ENCODE data around the gene APOBEC3C.
"Not testable (repeated sequence)": the region's sequence is repeated elsewhere in the genome, so short reads cannot be mapped to it uniquely, and the experiment has no call there.

The APOBEC3C gene

DNA sequence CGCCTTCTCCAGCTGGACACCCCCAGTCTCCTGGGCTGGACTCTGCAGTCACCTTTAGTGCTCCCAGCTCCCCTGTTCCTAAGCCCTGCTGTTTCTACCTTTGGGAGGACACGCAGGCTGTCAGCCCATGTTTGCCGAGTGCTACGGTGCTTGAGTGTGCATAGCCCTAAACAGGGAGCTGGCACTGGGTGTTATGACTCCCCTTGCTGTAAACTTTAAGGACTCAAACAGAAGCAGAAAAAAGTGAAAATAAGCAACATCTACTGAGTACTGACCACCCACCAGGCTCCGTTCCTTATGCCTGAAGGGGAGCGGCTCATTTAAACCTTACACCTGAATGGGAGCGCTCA is 39.3 kb upstream of the APOBEC3C start:
- no peak for ATAC-seq
- Mint-ChIP-seq H3K36me3 (no peaks in the 10 kb centered on the region), H3K9me3 (no peaks in the 10 kb centered on the region), H3K4me3 (no peak overlapping the region), H3K4me1 (no peaks in the 10 kb centered on the region), H3K27ac (no peak overlapping the region), H3K27me3 (peaks cover 11% of the 10 kb centered on the region)

DNA sequence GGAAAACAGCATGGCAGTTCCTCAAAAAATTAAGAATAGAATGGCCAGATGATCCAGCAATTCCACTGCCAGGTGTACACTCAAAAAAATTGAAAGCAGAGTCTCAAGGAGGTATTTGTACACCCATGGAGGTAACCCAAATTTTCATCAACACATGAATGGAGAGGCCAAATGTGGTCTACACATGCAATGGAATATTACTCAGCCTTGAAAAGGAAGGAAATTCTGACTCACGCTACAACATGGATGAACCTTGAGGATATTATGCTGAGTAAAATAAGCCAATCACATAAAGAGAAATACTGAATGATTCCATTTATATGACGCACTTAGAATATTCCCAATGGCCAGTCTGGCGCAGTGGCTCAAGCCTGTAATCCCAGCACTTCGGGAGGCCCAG is 36.8 kb upstream of the APOBEC3C start:
- H3K4me3 Mint-ChIP-seq, ATAC-seq, H3K9me3 Mint-ChIP-seq, H3K36me3 Mint-ChIP-seq, H3K27me3 Mint-ChIP-seq, H3K27ac Mint-ChIP-seq: not testable (repeated sequence)
- H3K4me1 Mint-ChIP-seq = peaks cover 11% of the 10 kb centered on the region

DNA sequence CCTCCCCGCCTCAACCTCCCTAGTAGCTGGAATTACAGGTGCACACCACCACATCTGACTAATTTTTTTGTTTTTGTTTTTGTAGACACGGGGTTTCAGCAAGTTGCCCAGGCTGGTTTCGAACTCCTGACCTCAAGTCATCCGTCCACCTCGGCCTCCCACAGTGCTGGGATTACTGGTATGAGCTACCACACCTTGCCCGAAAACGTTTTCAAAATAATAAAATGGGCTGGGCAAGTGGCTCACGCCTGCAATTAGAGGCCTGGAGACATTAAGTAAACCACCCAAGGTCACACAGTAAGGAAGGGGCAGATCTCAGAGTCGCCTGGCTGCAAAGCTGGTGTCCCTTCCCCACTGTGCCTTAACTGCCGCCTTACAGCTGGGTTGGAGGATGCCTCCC is 33.5 kb upstream of the APOBEC3C start:
- not testable (repeated sequence) for ATAC-seq, H3K27me3 Mint-ChIP-seq, H3K36me3 Mint-ChIP-seq, H3K9me3 Mint-ChIP-seq, H3K27ac Mint-ChIP-seq, H3K4me3 Mint-ChIP-seq
- peaks cover 27% of the 10 kb centered on the region for H3K4me1 Mint-ChIP-seq

DNA sequence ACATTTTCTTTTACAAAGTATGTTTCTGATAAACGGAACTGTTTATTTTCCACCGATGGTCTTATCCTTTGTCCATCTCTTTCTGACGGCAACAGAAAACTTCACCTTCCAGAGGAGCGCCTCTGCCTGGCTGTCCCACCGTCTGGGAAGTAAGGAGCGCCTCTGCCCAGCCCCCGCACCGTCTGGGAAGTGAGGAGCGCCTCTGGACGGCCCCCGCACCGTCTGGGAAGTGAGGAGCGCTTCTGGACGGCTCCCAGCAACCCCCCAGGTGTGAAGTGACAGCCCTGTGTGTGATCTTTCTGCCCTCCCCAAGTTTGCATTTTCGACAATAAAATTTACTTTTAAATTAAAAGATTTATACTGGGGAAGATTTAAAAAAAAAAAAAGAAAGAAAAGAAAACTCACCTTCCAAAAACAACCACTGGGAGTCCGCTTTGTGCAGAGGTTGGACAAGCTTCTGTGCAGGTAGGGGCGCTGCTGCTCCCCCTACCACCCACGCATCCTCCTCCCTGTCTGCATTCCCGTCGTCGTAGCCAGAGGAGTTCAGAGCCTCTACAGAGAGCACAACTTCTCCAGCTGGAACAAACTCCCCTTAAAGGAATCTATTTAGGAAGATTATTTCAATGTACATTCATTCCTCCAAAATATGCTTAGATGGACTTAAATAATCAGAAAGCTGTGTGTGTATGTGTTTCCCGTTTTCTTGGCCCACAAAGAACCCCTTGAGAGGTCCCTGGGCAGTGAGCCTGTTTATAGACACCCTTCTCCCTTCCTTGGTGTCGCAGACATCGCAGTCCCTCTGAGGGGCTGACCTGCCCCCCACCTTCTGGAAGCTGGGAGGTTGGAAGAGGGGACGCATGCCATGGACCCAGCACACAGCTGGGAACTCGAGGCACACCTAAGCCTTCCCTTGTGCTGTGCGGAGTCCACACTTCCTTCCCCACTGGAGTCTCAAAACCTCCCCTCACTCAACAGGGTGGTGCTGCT is 32.8 kb upstream of the APOBEC3C start:
- H3K27ac Mint-ChIP-seq = peak overlapping the region; percentile 88
- ATAC-seq = no peak
- peak overlapping the region; percentile 90 for H3K4me3 Mint-ChIP-seq
- no peaks in the 10 kb centered on the region for H3K36me3 Mint-ChIP-seq
- no peaks in the 10 kb centered on the region for H3K9me3 Mint-ChIP-seq
- no peaks in the 10 kb centered on the region for H3K27me3 Mint-ChIP-seq
- H3K4me1 Mint-ChIP-seq = peaks cover 31% of the 10 kb centered on the region

DNA sequence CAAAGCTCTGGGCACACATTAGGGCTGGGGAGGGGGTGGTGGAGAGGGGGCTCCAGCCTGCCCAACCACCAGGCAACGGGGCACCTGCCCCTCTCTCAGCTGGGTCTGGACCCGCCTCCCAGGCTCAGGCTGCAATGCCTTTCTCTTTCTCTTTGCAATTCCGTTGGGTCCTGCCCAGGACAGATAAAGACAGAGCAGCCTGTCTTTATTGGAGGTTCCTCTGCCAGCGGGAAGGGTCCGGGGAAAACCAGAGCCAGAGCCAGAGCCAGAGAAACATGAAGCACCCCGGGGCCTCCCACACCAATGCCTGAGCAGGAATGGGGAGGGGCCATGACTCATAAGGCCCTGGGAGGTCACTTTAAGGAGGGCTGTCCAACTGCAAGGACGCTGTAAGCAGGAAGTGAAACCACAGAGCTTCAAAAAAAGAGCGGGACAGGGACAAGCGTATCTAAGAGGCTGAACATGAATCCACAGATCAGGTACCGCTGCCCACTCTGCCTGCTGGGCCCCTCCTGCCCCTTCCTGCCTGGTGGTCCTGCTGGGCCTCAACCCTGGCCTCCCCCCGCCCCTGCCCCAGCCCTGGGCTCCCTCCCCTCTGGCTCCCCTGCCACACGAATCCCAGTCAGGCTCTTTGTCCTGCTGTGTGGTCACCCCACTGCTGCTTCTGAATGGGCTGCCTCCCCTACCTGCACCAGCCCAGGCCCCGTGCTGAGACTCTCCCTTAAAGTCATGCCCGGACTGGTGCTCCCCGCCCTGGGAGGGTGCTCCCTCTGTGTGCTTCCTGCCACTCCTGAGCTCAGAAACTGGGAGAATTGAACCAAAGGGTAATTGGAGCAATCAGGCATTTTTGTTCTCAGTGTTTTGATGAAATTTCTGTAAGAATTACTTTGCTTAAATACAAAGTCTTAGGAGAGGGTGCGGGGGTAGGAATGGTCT is 31.8 kb upstream of the APOBEC3C start, which contains the start of gene APOBEC3B:
Gene APOBEC3B (plus strand): TSS at position 356 of the 936 bp plus-strand sequence. CDS start 107 bp downstream, at position 463.
- Mint-ChIP-seq H3K9me3 (no peaks in the 10 kb centered on the region), H3K4me1 (peaks cover 31% of the 10 kb centered on the region), H3K27me3 (no peaks in the 10 kb centered on the region), H3K4me3 (peak within 1 kb of the TSS; percentile 90), H3K36me3 (no peaks in the 10 kb centered on the region), H3K27ac (peak within 1 kb of the TSS; percentile 88)
- peak; percentile 87 for ATAC-seq

DNA sequence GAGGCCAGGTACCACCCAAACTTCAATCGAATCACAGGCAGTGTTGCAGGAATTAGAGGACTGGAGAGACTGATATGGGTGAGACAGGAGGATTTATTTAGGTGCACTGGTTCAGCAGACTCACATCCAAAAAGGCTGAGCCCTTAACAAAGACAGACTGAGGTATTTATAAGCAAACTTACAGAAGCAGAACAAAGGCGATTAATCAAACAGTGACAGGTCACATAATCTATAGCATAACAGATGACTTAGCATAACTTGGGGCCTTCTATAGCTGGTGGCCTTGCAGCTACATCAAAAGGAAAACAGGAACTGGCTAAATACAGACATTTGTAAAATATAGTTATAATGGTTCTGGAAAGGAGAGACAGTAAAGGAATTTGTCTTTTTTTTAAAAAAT is 29.8 kb upstream of the APOBEC3C start:
- Mint-ChIP-seq H3K4me3 (no peak overlapping the region), H3K9me3 (no peaks in the 10 kb centered on the region), H3K4me1 (peaks cover 42% of the 10 kb centered on the region), H3K27ac (no peak overlapping the region), H3K36me3 (no peaks in the 10 kb centered on the region), H3K27me3 (no peaks in the 10 kb centered on the region)
- no peak for ATAC-seq

DNA sequence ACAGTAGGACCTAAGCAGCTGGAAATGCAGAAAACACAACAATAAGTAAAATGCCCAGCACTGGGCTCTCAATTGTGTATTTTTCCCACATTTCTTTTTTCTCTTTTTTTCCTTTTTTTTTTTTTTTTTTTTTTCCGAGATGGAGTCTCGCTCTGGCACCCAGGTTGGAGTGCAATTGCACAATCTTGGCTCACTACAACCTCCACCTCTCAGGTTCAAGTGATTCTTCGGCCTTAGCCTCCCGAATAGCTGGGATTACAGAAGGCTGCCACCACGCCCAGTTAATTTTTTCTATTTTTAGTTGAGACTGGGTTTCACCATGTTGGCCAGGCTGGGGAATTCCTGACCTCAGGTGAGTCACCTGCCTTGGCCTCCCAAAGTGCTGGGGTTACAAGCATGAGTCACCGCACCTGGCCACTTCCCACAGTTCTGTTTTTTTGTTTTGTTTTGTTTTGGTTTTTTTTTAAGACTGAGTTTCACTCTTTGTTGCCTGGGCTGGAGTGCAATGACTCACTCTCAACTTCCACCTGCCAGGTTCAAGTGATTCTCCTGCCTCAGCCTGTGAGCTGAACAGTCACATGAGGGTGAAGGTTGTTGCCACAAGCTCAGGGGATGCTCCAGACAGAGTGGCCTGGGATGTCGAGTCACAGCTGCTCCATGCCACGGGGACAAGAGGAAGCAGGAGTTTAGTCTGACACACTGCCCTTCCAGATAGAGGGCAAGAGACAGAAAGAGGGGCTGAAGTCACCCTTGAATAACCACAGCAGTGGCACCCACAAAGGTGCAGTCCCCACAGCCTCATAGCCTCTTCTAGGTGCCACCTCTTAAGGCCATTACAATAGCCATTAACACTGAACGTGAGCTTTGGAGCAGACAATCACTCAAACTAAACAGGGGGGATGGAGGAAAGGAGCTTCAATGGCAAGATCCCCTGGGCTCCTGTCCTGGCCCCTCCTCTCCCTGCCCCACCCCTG is 29.0 kb upstream of the APOBEC3C start:
- H3K27me3 Mint-ChIP-seq = not testable (repeated sequence)
- H3K4me1 Mint-ChIP-seq = peaks cover 47% of the 10 kb centered on the region
- peak; percentile 84 for ATAC-seq

DNA sequence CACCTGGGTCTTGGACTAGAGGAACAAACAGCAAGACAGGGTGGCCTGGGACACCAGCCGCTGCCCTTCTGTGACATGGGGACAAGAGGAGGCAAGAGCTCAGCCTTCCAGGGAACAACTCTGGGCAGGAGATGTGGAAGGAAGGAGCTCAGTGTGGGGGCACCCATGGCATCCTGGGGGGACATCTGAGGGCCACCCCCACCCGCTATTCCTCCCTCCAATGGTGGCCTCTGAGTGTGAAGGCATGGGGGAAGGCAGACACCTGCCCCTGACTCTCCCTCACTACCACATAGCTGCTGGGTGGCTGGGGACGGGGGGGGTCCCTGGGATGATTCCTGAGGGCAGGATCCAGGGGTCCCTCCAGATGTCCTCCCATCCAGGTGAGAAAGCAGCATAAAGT is 27.4 kb upstream of the APOBEC3C start:
- peaks cover 43% of the 10 kb centered on the region for H3K4me1 Mint-ChIP-seq
- peak overlapping the region; percentile 70 for H3K27ac Mint-ChIP-seq
- no peak for ATAC-seq
- no peak overlapping the region for H3K4me3 Mint-ChIP-seq
- no peaks in the 10 kb centered on the region for H3K9me3 Mint-ChIP-seq
- H3K27me3 Mint-ChIP-seq = no peaks in the 10 kb centered on the region
- H3K36me3 Mint-ChIP-seq = no peaks in the 10 kb centered on the region

More for the DNA sequence above, 29.0 kb upstream of the APOBEC3C start:
- H3K36me3 Mint-ChIP-seq, H3K9me3 Mint-ChIP-seq: not testable (repeated sequence)
- H3K27ac Mint-ChIP-seq = peak overlapping the region; percentile 70
- peak overlapping the region; percentile 16 for H3K4me3 Mint-ChIP-seq

DNA sequence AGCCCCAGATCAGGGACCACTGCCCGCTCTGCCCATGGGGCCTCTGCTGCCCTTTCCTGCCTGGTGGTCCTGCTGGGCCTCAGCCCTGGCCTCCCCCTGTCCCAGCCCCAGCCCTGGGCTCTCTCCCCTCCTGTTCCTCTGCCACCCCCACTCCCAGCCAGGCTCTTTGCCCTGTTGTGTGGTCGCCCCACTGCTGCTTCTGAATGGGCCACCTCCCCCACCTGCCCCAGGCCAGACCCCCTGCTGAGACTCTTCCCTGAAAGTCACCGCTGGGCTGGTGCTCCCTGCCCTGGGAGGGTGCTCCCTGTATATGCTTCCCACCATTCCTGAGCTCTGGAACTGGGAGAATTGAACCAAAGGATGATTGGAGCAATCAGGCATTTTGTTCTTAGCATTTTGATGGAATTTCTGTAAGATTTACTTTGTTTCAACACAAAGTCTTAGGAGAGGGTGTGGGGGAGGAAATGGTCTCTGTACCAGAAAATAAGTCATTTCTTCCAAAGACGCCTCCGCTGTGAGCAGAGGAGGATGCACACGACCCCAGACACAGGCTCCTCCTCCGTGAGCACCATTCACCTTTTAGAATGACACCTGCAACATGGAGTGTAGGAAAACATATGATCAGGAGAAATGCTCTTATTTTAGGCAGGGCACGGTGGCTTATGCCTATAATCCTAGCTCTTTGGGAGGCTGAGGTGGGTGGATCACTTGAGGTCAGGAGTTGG is 26.7 kb upstream of the APOBEC3C start:
- Mint-ChIP-seq H3K36me3 (no peaks in the 10 kb centered on the region), H3K9me3 (no peaks in the 10 kb centered on the region), H3K4me1 (peaks cover 36% of the 10 kb centered on the region), H3K27me3 (peaks cover 3% of the 10 kb centered on the region), H3K27ac (peak overlapping the region; percentile 70), H3K4me3 (no peak overlapping the region)
- ATAC-seq = no peak

DNA sequence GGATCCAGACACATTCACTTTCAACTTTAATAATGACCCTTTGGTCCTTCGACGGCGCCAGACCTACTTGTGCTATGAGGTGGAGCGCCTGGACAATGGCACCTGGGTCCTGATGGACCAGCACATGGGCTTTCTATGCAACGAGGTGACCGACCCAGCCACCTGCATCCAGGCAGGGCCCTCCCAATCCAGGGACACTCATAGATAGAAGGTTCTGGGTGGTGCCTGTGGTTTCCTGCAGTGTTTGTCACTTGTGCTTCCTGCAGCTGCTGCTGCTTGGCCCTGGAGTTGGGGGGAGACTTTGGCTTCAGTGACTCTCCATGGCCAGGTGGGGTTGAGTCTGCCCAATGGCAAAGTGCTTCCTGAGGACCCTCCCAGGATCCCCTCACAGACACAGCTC is 24.6 kb upstream of the APOBEC3C start:
- H3K4me1 Mint-ChIP-seq = peaks cover 43% of the 10 kb centered on the region
- H3K4me3 Mint-ChIP-seq = no peak overlapping the region
- peak overlapping the region; percentile 57 for H3K27ac Mint-ChIP-seq
- no peaks in the 10 kb centered on the region for H3K36me3 Mint-ChIP-seq
- peaks cover 23% of the 10 kb centered on the region for H3K27me3 Mint-ChIP-seq
- H3K9me3 Mint-ChIP-seq = no peaks in the 10 kb centered on the region
- no peak for ATAC-seq

DNA sequence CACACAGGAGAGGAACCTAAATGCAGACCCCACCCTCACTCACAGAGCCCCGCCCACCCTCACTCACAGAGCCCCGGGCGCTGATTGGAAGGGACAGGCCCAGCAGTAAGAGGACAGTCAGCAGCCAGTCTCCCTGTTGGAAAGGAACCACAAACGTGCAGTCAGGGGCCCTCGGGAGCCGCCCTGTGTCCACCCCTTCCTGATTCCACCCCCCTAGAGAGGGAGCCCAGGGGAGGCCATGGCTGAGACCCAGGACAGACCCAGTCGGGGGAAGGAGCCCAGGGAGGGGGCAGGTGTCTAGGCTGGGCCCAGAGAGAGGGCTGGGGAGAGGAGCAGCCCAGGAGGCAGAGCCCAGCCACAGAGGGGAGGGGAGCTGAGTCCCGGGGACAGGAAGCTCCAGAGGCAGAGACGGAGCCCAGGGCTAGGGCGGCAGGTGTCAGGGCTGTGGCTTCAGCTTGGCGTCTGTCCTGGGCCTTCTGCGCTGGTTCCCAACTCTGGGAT is 21.1 kb upstream of the APOBEC3C start:
- not testable (repeated sequence) for H3K27ac Mint-ChIP-seq, H3K4me3 Mint-ChIP-seq, H3K9me3 Mint-ChIP-seq, H3K36me3 Mint-ChIP-seq
- peak; percentile 38 for ATAC-seq
- Mint-ChIP-seq H3K27me3 (peaks cover 53% of the 10 kb centered on the region), H3K4me1 (peaks cover 29% of the 10 kb centered on the region)

DNA sequence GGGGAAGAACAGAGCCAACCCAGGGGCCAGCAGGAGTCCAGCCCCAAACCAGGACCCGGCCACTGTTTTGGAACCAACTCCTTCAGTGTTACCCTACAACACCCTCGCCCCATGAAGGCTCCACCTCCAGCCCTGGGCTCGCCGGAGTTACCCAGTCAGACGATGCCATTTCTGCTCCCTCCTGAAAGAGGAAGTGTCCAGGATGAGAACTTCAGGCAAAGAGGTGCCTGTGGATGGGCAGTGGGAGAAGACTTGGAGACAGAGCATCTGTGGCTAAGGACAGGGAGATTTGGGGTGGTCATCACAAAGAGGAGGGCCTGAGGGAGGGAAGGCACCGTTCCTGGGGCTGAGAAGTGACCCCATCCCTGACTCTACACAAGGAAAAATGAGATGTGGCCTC is 18.0 kb upstream of the APOBEC3C start:
- H3K36me3 Mint-ChIP-seq = no peaks in the 10 kb centered on the region
- peaks cover 54% of the 10 kb centered on the region for H3K27me3 Mint-ChIP-seq
- H3K27ac Mint-ChIP-seq = no peak overlapping the region
- no peak overlapping the region for H3K4me3 Mint-ChIP-seq
- no peak for ATAC-seq
- H3K4me1 Mint-ChIP-seq = peaks cover 13% of the 10 kb centered on the region
- peaks cover 3% of the 10 kb centered on the region for H3K9me3 Mint-ChIP-seq

DNA sequence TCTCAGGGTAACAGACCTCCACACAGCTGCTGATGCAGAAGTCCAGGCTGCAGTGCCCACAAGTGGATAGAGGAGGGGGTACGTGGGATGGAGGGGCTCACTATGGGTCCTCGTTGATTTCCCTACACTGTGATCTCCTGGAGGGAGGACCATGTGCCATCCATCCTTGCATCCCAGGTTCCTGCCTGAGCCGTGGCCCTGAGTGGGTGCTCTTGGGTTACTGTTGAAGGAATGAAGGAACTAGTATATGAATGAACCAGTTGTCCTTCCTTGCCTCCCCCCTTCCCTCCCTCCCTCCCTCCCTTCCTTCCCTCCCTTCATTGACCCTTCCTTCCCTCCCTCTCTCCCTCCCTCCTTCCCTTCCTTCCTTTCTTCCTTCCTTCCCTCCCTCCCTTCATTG is 16.5 kb upstream of the APOBEC3C start:
- Mint-ChIP-seq H3K27ac (no peak overlapping the region), H3K27me3 (peaks cover 49% of the 10 kb centered on the region), H3K4me3 (no peak overlapping the region), H3K36me3 (no peaks in the 10 kb centered on the region), H3K9me3 (peaks cover 3% of the 10 kb centered on the region), H3K4me1 (peaks cover 13% of the 10 kb centered on the region)
- no peak for ATAC-seq

DNA sequence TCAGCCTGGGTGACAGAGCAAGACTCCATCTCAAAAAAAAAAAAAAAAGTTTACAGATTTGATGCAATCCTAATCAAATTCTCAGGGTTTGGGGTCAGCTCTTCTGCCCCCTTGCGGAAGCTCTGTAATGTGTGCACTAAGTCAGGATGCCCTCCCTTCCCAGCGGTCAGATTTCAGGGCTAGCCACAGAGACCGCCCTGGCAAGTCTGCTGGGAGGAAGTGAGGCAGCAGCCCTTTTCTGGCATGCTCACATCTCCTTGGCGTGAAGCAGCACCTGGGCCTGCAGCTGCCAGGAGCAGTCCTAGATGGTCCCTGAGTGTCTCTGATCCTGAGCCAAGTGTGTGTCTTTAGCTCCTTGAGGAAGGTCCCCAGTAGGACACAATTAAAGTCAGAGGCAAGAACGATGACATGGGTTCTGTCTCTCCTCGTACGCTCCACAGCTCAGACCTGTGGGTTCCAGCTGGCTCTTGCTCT is 10.9 kb upstream of the APOBEC3C start:
- H3K9me3 Mint-ChIP-seq = peaks cover under 1% of the 10 kb centered on the region
- H3K4me1 Mint-ChIP-seq = peaks cover 15% of the 10 kb centered on the region
- no peaks in the 10 kb centered on the region for H3K27me3 Mint-ChIP-seq
- no peak overlapping the region for H3K4me3 Mint-ChIP-seq
- H3K27ac Mint-ChIP-seq = peak overlapping the region; percentile 48
- peak; percentile 95 for ATAC-seq
- no peaks in the 10 kb centered on the region for H3K36me3 Mint-ChIP-seq

Data from stimulated activated memory B cell treated with anti-CD40 and anti-IgM and Interleukin-4, amounts not matched to agents 10 μg/mL and 1 μg/mL and 100 μg/mL, for 72 hours (primary cell).